Muscle of leg (tissue), 11 donors: ENCODE data around the gene GPC5. TPM values are rescaled to one million over a fixed set of nuclear protein-coding genes. Genes with fewer than 3 reads are reported as not detected.

Experiments used
- DNase-seq: peaks from one replicate; pipeline ENCODE4 v3.0.0; 2013
- H3K27ac ChIP-seq: one replicate; pipeline ENCODE4 v1.5.1; 2013; ENCODE audit warnings: mild to moderate bottlenecking, low read length, control low read depth
- H3K27me3 ChIP-seq: one replicate; pipeline ENCODE4 v1.6.1; 2013; ENCODE audit warnings: low read length; ENCODE audit not compliant: control insufficient read depth, insufficient read depth
- H3K36me3 ChIP-seq: one replicate; pipeline ENCODE4 v1.6.1; 2013; ENCODE audit warnings: low read length; ENCODE audit not compliant: control insufficient read depth, insufficient read depth
- H3K4me1 ChIP-seq: one replicate; pipeline ENCODE4 v1.6.1; 2013; ENCODE audit warnings: low read length; ENCODE audit not compliant: control insufficient read depth, insufficient read depth
- H3K4me3 ChIP-seq: one replicate; pipeline ENCODE4 v1.5.1; 2013; ENCODE audit warnings: low read length, control low read depth
- H3K9me3 ChIP-seq: replicated peaks from 2 replicates; pipeline ENCODE4 v1.6.1; 2013; ENCODE audit warnings: low read depth, low read length; ENCODE audit not compliant: control insufficient read depth
- WGBS: methylation state at CpG from one replicate; pipeline ENCODE4 v1.1.5; 2013; ENCODE audit warnings: missing lambda C conversion rate; ENCODE audit not compliant: insufficient coverage; 5-methylcytosine and 5-hydroxymethylcytosine counted together
- polyA plus RNA-seq, 8 donors: library from polyadenylated mRNA; unstranded; fragments of 120-200 nt; gene quantifications; one replicate each; pipeline versions ENCODE4 v1.2.1 to v1.2.3, GENCODE V29; 2013; ENCODE audit warnings: inconsistent platforms in 1 of 8, low replicate concordance in 1 of 8; ENCODE audit not compliant: insufficient read length in 8 of 8, insufficient read depth in 1 of 8
- total RNA-seq: library from RNA; stranded (reverse); fragments of 120-200 nt; gene quantifications from one replicate; pipeline ENCODE4 v1.2.4, GENCODE V29; 2013

The GPC5 gene
- total and polyA plus RNA-seq, 9 donors, result 0.15 to 2.1 (median 0.40) TPM

- H3K27me3 ChIP-seq, result no peaks in the 10 kb centered on the region
- H3K4me3 ChIP-seq, result no peak overlapping the region
- H3K9me3 ChIP-seq, result no peaks in the 10 kb centered on the region
- no CpG with 5 or more reads among the region's 1 CpG for WGBS
- H3K4me1 ChIP-seq, result no peaks in the 10 kb centered on the region
- H3K27ac ChIP-seq, result no peak overlapping the region
- no peaks in the 10 kb centered on the region for H3K36me3 ChIP-seq
- peak; percentile 41 for DNase-seq
These were observed 176.3 kb downstream of the GPC5 start for GRCh38 chr13:91574766-91575165.

- H3K4me3 ChIP-seq, result no peak overlapping the region
- H3K36me3 ChIP-seq, result no peaks in the 10 kb centered on the region
- DNase-seq, result no peak
- no peaks in the 10 kb centered on the region for H3K4me1 ChIP-seq
- H3K27ac ChIP-seq, result no peak overlapping the region
- H3K27me3 ChIP-seq, result no peaks in the 10 kb centered on the region
- 100% methylated on average over 1 of the region's 2 CpGs for WGBS
- H3K9me3 ChIP-seq, result no peaks in the 10 kb centered on the region
These were observed 178.2 kb downstream of the GPC5 start for GRCh38 chr13:91576590-91576989.

GRCh38 chr13:91579320-91579719, 180.9 kb downstream of the GPC5 start:
- Histone ChIP-seq H3K27me3 (no peaks in the 10 kb centered on the region), H3K36me3 (no peaks in the 10 kb centered on the region), H3K9me3 (no peaks in the 10 kb centered on the region), H3K4me1 (no peaks in the 10 kb centered on the region), H3K4me3 (no peak overlapping the region), H3K27ac (no peak overlapping the region)
- 60% methylated on average over 1 of the region's 7 CpGs for WGBS
- no peak for DNase-seq

DNA sequence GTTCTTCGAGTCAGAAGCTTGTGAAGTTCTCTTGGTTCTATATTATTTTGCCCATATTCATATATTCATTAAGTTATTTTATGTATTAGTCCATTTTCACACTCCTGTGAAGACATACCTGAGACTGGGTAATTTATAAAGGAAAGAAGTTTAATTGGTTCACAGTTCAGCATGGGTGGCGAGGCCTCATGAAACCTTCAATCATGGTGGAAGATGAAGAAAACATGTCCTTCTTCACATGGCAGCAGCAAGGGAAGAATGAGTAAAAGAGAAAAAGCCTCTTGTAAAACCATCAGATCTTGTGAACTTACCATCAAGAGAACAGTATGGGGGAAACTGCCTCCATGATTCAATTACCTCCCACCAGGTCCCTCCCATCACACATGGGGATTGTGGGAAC, 182.3 kb downstream of the GPC5 start:
- no peaks in the 10 kb centered on the region for H3K4me1 ChIP-seq
- no peak for DNase-seq
- H3K4me3 ChIP-seq, result no peak overlapping the region
- H3K9me3 ChIP-seq, result no peaks in the 10 kb centered on the region
- H3K27ac ChIP-seq, result no peak overlapping the region
- no CpG with 5 or more reads among the region's 2 CpGs for WGBS
- H3K27me3 ChIP-seq, result no peaks in the 10 kb centered on the region
- no peaks in the 10 kb centered on the region for H3K36me3 ChIP-seq

DNA sequence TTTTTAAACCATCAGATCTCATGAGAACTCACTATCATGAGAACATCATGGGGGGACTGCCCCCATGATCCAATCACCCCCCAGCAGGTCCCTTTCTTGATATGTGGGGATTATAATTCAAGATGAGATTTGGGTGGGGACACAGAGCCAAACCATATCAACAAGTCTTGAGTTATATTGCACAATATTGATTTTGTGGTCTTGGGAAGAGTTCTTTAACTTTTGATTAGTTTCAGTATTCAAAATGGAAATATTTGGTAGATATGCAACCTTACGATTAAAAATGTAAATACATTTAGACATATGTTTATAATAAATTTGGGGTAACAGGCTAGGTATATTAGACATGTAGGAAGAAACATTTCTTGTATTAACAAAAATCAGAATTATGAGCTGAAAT, 188.2 kb downstream of the GPC5 start:
- H3K27ac ChIP-seq, result no peak overlapping the region
- no peaks in the 10 kb centered on the region for H3K27me3 ChIP-seq
- WGBS, result no CpG with 5 or more reads among the region's 1 CpG

DNA sequence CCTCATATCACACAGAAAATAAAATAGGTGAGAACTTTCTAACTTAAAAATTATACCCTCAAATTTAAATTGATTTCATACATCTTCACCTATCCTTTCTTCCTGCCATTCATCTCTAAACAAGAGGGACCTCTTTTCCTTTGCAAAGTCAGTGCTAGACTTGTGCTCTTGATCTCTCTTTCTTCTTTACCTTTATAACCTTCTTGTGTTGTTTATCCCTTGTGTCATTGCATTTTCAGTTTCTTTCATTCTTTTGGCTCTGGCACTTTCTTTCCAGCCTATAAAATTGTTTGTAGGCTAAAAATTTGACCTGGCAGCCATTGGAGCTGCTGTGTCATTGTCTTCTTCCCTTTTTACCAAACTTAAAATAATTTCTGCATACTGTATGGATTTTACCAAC, 190.1 kb downstream of the GPC5 start:
- DNase-seq, result no peak
- Histone ChIP-seq H3K36me3 (no peaks in the 10 kb centered on the region), H3K27me3 (no peaks in the 10 kb centered on the region), H3K27ac (no peak overlapping the region), H3K4me1 (no peaks in the 10 kb centered on the region), H3K9me3 (no peaks in the 10 kb centered on the region), H3K4me3 (no peak overlapping the region)

More for the DNA sequence above, 188.2 kb downstream of the GPC5 start:
- no peak for DNase-seq
- Histone ChIP-seq H3K4me1 (no peaks in the 10 kb centered on the region), H3K4me3 (no peak overlapping the region), H3K9me3 (no peaks in the 10 kb centered on the region), H3K36me3 (no peaks in the 10 kb centered on the region)

DNA sequence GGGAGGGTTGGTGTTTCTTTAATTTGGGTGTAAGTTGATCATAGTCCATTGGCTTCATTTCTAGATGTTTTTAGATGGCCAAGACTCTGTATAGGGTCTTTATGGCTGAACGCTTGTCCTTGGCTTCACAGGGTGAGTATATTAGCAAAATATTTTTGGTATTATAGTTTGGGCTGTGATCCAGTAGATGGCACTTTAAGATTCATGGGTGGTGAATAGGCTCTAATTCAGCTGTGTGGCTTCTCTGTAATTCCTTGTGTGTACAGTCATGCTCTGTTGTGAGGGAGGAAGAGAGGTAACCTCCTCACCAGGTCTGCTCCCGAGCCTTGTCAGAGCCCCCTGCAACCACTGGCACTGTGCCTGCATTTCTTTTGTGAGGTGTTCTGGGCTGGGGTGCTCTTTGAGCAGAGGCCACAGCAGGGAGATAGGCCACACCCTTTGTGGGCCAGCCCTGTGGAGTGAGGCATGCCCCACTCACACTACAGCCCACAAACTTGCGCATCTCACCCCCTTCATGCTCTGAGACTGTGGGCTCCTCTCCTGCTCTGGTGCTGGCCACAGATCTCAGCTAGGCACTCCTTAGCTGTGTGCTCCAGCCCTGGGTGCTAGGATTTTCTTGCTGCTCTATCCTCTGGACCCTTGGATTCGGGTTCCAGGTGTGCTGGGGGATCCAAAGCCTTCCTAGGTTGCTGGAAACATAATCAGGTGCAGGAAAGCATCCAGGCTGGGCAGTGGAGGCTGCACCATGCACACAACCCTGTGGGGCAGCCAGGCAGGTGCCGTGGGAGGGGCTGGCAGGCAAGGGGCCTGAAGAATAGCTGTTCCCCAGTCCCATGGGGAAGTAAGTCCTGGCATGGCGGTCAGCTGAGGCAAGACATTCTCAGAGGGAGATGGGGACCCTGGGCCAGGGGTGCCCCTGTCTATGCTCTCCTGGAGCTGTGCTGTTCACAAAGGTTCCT, 193.9 kb downstream of the GPC5 start:
- H3K9me3 ChIP-seq, result no peaks in the 10 kb centered on the region
- no peak for DNase-seq
- WGBS, result 58% methylated on average over 4 of the region's 6 CpGs
- no peaks in the 10 kb centered on the region for H3K36me3 ChIP-seq
- H3K4me3 ChIP-seq, result no peak overlapping the region
- H3K4me1 ChIP-seq, result no peaks in the 10 kb centered on the region
- no peak overlapping the region for H3K27ac ChIP-seq
- H3K27me3 ChIP-seq, result no peaks in the 10 kb centered on the region

DNA sequence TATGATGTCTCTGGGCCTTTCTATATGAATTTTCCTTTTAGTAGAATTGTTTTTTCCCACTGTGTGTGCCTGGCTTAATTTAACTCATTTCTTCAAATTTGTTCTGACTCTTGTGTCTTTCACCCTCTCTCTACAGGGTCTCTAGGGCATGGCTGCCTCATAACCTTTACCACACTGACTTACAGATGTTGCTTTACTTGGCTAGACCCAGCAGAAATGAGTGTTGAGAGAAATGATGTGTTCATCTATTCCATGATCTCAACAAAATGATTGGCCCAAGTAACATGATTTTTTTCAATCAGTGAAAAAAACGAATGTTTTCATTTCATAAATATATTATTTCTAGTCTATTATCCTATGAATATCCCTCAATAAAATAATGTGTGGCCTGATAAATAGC, 195.0 kb downstream of the GPC5 start:
- Histone ChIP-seq H3K4me1 (no peaks in the 10 kb centered on the region), H3K27ac (no peak overlapping the region), H3K4me3 (no peak overlapping the region), H3K36me3 (no peaks in the 10 kb centered on the region), H3K9me3 (no peaks in the 10 kb centered on the region), H3K27me3 (no peaks in the 10 kb centered on the region)
- no CpG with 5 or more reads among the region's 1 CpG for WGBS
- peak; percentile 80 for DNase-seq

GRCh38 chr13:91594061-91594460, 195.6 kb downstream of the GPC5 start:
- no peaks in the 10 kb centered on the region for H3K27me3 ChIP-seq
- no peaks in the 10 kb centered on the region for H3K4me1 ChIP-seq
- H3K4me3 ChIP-seq, result no peak overlapping the region
- no CpG with 5 or more reads among the region's 1 CpG for WGBS
- H3K9me3 ChIP-seq, result no peaks in the 10 kb centered on the region
- no peaks in the 10 kb centered on the region for H3K36me3 ChIP-seq
- H3K27ac ChIP-seq, result no peak overlapping the region
- peak; percentile 65 for DNase-seq

DNA sequence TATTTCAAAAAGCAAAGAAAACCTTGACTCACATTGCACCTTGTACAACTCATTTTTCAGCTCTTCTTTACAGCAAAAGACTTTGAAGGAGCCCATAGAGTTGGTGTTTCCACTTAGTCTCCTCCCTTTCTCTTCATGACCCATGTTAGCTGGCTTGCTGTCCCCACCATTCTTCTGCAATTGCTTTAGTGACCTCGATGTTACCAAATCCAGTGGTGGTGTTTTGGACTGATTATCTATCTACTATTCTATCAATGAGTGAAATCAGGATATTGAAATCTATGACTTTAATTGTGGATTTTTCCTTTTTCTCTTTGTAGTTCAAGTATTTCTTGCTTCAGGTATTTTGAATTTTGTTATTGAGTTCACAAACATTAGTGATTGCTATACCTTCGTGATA, 197.3 kb downstream of the GPC5 start:
- WGBS, result no CpG with 5 or more reads among the region's 2 CpGs
- Histone ChIP-seq H3K36me3 (no peaks in the 10 kb centered on the region), H3K9me3 (no peaks in the 10 kb centered on the region), H3K27ac (no peak overlapping the region), H3K27me3 (no peaks in the 10 kb centered on the region), H3K4me1 (no peaks in the 10 kb centered on the region), H3K4me3 (no peak overlapping the region)
- DNase-seq, result no peak
